Motor neuron (in vitro differentiated cells): Measurements from ENCODE around the gene CDYL2. TPM values are rescaled to one million over a fixed set of nuclear protein-coding genes. Genes with fewer than 3 reads are reported as not detected.
"Not testable (repeated sequence)": the region's sequence is repeated elsewhere in the genome, so short reads cannot be mapped to it uniquely, and the experiment has no call there.

Source experiments
- ATAC-seq, 8 experiments: fragments of 200-7000 bp; cut with Tn5 transposase; replicated peaks in 6 of 8; 2 replicates each; pipeline ENCODE4 v1.8.0; 2021; ENCODE audit warnings: mild to moderate bottlenecking in 8 of 8, moderate library complexity in 8 of 8
- H3K27ac ChIP-seq, 2 donors: fragments of 250-450 bp; sonication (Bioruptor Pico); 2 replicates each; pipeline ENCODE4 v1.9.0; 2021; ENCODE audit warnings: antibody characterized with exemption in 2 of 2, mild to moderate bottlenecking in 2 of 2, moderate library complexity in 1 of 2
- H3K4me1 ChIP-seq, 2 donors: fragments of 250-450 bp; sonication (Bioruptor Pico); replicated peaks in 1 of 2; 2 replicates each; pipeline ENCODE4 v1.6.1; 2021; ENCODE audit warnings: antibody characterized with exemption in 2 of 2, mild to moderate bottlenecking in 2 of 2, moderate library complexity in 1 of 2
- H3K4me3 ChIP-seq, 5 donors: fragments of 250-450 bp; sonication (Bioruptor Pico); 2 replicates each; pipeline ENCODE4 v1.9.0; 2021; ENCODE audit warnings: antibody characterized with exemption in 5 of 5, mild to moderate bottlenecking in 5 of 5, moderate library complexity in 4 of 5
- WGBS, 10 experiments: fragments of 450-650 bp; shearing (Covaris generic); methylation state at CpG; one replicate each; pipeline ENCODE4 v1.0.0; 2022; 5-methylcytosine and 5-hydroxymethylcytosine counted together
- in situ Hi-C, 9 experiments: fragments of 400-800 bp; cut with MboI; loops; one replicate each; pipeline ENCODE4 v1.15.0; 2021; ENCODE audit warnings: low sequenced_read_pairs in 9 of 9, low pct_unique_long_range_greater_than_20kb in 2 of 9; ENCODE audit not compliant: unreplicated experiment in 9 of 9
- total RNA-seq, 8 experiments: library from RNA; unstranded; fragments of 300-600 nt; gene quantifications; 2 replicates each; pipeline versions ENCODE4 v1.2.3 to v1.2.4, GENCODE V29; 2022

Gene CDYL2
- total RNA-seq, 8 experiments from 2014 or later: 0.45 to 11.0 (median 4.2) TPM

DNA sequence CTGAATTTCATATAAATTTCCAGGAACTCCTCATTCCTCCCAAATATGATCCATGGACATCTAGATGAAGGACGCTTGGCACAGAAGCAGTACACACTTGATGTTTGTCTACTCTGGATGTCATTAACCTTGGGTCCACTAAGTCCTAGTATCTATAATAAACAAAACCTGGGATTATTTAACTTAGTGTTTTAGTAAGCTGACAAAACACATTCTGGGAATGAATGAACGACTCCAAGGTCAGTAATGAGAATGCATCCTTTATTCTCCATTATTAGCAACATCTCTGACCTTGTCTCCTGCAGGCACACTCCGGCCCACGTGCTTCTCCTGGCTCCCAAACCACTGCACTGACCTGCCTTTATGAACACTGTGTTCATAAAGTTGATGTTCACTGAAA lies 24.1 kb upstream of the CDYL2 start:
- no peaks in the 10 kb centered on the region for H3K4me1 ChIP-seq
- H3K27ac ChIP-seq: no peak overlapping the region
- 7 to 93% (median 36%) methylated on average over 1 to 4 of the region's 4 CpGs; no CpG with 5 or more reads in 1 of the 10 experiments for WGBS, 10 experiments
- no peak overlapping the region for H3K4me3 ChIP-seq
- in situ Hi-C loops: no loop called here
- no peak for ATAC-seq

DNA sequence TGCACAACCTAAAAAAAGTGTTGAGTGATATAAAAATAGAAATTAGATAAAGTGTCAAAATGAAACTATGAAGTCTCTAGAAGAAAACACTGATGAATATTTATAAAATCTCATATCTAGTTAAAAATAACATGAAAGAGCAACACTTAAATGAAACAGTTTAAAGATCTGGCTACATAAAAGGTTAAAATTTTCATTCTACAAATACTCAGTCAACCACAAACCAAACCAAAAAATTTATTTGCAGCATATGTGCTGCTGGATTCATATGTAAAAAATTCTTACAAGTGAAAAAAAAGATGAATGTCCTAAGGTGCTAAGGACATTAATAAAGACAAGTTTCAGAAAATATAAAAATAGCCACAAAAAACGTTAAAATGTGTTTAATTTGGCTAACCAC lies 22.6 kb upstream of the CDYL2 start:
- in situ Hi-C loops: no loop called here
- Histone ChIP-seq H3K4me3 (no peak overlapping the region), H3K27ac (no peak overlapping the region), H3K4me1 (no peaks in the 10 kb centered on the region)
- 0 to 57% (median 29%) methylated on average over 1 of the region's 1 CpG for WGBS, 10 experiments
- ATAC-seq: no peak

DNA sequence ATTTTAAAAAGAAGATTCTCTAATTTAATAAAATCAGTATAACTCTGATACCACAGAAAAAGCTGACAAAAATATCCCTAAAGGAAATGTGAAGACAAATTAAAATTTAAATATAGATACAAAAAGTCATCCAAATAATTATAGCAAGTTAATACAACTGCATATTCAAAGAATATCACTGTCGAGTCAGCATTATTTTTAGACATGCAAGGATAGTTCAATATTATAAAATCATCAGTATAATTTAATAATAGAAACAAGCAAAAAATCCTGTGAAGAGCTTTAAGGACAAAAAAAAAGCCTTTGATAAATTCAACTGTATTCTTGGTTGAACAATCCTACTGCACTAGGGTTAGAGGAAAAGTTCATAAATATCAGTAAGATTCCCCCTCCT lies 21.0 kb upstream of the CDYL2 start:
- H3K4me3 ChIP-seq: no peak overlapping the region
- WGBS, 10 experiments: 83 to 100% (median 94%) methylated on average over 1 of the region's 1 CpG
- no peak for ATAC-seq
- H3K27ac ChIP-seq: no peak overlapping the region
- H3K4me1 ChIP-seq: no peaks in the 10 kb centered on the region
- in situ Hi-C loops: no loop called here

DNA sequence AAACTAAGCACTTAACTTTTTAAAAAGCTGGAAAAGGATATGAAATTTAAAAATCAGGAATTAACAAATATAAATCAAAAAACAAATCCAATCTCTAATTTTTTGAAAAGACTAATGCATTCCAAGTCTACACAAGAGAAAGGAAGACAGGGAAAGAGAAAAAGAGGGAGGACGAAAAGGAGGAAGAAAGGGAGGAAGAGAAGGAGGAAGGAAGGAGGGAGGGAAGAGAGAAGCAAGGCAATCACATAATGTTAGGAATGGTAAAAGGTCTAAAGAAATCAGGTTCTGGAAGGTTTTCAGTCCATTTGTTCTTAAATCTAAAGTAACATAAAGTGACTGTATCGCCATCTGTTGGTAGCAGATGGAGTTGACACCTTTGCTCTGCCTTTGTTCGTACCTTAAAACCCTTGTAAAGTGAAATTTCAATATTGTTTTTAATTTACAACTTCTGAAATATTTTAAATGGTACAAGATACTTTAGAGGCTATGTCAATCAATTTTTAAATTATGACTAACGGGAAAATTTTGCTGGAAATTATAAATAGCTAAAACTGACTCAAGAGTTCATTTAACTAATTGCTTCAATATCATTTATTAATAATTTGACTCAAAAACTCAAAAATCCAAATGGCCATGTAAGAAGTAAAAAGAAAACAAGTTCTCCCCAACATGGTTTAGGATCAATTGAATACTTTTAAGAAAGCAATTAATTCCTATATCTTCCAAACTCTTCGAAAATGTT lies 20.4 kb upstream of the CDYL2 start:
- H3K4me1 ChIP-seq: no peaks in the 10 kb centered on the region
- no peak overlapping the region for H3K4me3 ChIP-seq
- 17 to 100% (median 34%) methylated on average over 1 to 5 of the region's 5 CpGs for WGBS, 10 experiments
- in situ Hi-C loops: loop anchor here in 1 of 9 experiments (25.0 kb wide), 1 partner anchor 287 kb away; the partner anchor contains the start of gene DYNLRB2
- H3K27ac ChIP-seq: no peak overlapping the region
- ATAC-seq: peak in 3 of 8 experiments; percentile 31 to 43 (median 42)

DNA sequence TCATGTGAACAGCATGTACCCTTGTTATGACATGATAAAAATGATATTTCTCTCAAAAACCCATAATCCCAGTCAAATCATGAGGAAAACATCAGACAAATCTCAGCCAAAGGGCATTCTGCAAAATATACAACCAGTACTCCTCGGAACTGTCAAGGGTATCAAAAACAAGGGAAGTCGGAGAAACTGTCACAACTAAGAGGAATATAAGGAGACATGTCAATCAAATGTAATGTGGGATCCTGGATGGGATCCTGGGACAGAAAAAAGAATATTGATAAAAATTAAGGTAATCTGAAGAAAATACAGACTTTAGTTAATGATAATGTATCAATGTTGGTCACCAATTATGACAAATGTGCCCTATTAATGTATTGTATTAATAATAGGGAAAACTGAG lies 15.6 kb upstream of the CDYL2 start:
- in situ Hi-C loops: loop anchor here in 1 of 9 experiments (25.0 kb wide), 1 partner anchor 283 kb away; the partner anchor contains the start of gene DYNLRB2
- Histone ChIP-seq H3K4me1 (no peaks in the 10 kb centered on the region), H3K27ac (no peak overlapping the region), H3K4me3 (no peak overlapping the region)
- no peak for ATAC-seq
- 21 to 85% (median 73%) methylated on average over 1 to 2 of the region's 2 CpGs; no CpG with 5 or more reads in 1 of the 10 experiments for WGBS, 10 experiments

DNA sequence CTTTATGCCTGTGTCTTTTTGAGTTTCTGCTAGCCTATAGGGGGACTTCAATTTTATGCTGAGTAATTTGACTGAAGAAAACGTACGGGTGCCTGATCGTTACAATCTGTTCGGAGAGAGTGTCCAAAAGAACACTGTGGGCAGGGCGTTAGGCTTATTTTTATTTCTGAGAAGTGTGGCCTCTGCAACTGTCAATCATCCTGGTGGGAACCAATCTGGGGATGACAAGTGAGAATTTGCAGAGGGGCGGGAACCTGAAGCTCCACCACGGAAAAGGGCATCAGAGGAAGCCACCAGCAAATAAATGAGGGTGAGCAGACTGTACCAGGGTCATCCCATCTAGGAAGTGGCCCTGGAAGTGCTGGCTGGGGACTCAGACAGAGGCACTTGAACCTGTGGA lies 12.0 kb upstream of the CDYL2 start:
- no peaks in the 10 kb centered on the region for H3K4me1 ChIP-seq
- ATAC-seq: peak in 1 of 8 experiments; percentile 50
- 14 to 83% (median 51%) methylated on average over 1 to 5 of the region's 7 CpGs; no CpG with 5 or more reads in 5 of the 10 experiments for WGBS, 10 experiments
- no peak overlapping the region for H3K27ac ChIP-seq
- in situ Hi-C loops: loop anchor here in 1 of 9 experiments (25.0 kb wide), 1 partner anchor 279 kb away; the partner anchor contains the start of gene DYNLRB2
- no peak overlapping the region for H3K4me3 ChIP-seq

DNA sequence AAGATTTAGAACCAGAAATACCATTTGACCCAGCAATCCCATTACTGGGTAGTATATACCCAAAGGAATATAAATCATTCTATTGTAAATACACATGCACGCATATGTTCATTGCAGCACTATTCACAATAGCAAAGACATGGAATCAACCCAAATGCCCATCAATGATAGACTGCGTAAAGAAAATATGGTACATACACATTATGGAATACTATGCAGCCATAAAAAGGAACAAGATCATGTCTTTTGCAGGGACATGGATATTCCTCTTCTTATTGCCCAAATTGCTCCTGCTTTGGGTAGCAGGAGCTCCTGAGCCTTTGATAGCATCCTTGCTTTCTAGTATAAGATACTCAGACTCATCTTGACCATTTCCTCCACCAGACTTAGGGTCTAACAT lies 10.9 kb upstream of the CDYL2 start:
- 33 to 100% (median 94%) methylated on average over 1 to 2 of the region's 2 CpGs; no CpG with 5 or more reads in 2 of the 10 experiments for WGBS, 10 experiments
- not testable (repeated sequence) for ATAC-seq, H3K27ac ChIP-seq, H3K4me1 ChIP-seq, H3K4me3 ChIP-seq
- in situ Hi-C loops: loop anchor here in 1 of 9 experiments (25.0 kb wide), 1 partner anchor 278 kb away; the partner anchor contains the start of gene DYNLRB2

DNA sequence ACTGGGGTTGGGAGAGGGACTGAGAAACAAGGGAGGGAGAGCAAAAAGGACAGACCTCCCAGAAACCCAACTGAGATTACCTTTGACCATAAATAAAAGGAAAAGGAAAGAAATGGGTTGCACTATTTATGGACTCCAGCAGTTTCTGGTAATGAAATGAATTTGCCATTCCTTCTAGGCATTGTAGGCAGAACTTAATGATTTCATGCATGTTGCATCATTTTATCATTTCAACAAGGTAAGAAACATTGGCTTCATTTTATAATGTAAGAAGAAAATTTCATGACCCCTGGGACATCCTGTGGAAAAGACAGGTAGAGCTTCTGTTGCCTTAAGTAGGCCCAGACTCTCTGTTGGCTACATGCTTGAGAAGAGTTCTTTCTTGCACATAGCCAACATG lies 8.2 kb upstream of the CDYL2 start:
- no peak for ATAC-seq
- no peak overlapping the region for H3K27ac ChIP-seq
- in situ Hi-C loops: loop anchor here in 1 of 9 experiments (25.0 kb wide), 1 partner anchor 275 kb away; the partner anchor contains the start of gene DYNLRB2
- H3K4me1 ChIP-seq: no peaks in the 10 kb centered on the region
- H3K4me3 ChIP-seq: no peak overlapping the region

DNA sequence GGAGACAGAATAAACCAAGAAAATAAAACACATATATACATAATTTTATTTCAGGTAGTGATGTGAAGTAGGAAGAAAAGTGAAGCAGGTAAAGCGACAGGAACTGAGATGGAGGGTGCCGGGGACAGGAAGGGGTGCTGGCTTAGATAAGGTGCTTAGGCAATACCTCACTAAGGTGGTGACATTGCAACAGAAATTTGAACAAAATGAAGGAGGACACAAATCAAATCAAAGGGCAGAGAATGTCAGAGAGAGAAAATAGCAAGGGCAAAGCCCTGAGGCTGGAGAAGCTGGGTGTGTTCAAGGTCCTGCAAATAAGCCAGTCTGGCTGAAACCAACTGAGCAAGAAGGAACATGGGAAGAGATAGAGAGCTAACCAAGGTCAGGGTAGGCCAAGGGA lies 5.0 kb upstream of the CDYL2 start:
- no peak for ATAC-seq
- no peak overlapping the region for H3K27ac ChIP-seq
- H3K4me3 ChIP-seq: no peak overlapping the region
- H3K4me1 ChIP-seq: no peaks in the 10 kb centered on the region
- 25 to 95% (median 92%) methylated on average over 1 to 2 of the region's 2 CpGs for WGBS, 10 experiments
- in situ Hi-C loops: loop anchor here in 1 of 9 experiments (25.0 kb wide), 1 partner anchor 272 kb away; the partner anchor contains the start of gene DYNLRB2

DNA sequence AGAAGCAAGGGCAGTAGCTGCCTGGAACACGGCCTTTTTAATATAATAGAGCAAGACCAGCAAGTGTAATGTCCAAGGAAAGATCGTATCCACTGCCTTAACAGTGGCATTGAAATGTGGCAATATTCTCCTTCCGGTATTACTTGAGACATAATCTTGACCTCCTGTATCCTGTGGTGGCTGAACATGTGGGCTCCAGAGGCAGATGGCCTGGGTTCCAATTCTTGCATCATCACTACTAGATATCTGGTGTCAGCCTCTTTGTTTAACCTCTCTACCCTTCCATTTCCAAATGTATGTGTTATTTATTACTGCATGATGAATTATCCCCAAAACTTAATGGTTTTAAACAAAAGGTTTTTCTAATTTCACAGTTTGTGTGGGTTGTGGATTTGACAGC lies 3.5 kb upstream of the CDYL2 start:
- 63 to 100% (median 82%) methylated on average over 1 to 3 of the region's 3 CpGs; no CpG with 5 or more reads in 3 of the 10 experiments for WGBS, 10 experiments
- Histone ChIP-seq H3K4me3 (no peak overlapping the region), H3K4me1 (no peaks in the 10 kb centered on the region), H3K27ac (no peak overlapping the region)
- no peak for ATAC-seq
- in situ Hi-C loops: loop anchor here in 1 of 9 experiments (25.0 kb wide), 1 partner anchor 271 kb away; the partner anchor contains the start of gene DYNLRB2

DNA sequence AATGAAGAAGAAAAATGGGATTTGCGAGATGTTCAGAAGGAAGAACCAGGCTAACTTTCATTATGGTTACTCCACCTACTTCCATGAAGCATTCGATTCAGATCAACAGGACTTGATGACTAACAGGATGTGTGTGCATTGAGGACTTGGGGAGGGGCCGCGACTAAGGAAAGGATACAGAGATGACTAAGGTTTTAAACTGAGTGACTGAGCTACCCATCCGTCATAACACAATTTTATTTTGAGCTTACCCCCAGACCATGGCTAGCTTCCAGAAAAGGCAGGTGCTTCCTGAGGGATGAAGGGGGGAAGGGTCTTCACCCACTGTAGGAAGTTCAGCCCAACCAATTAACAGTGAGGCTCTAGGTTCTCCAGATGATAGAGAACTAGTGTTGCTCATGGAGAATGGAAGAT lies 2.5 kb upstream of the CDYL2 start:
- H3K4me3 ChIP-seq: no peak overlapping the region
- in situ Hi-C loops: loop anchor here in 1 of 9 experiments (25.0 kb wide), 1 partner anchor 270 kb away; the partner anchor contains the start of gene DYNLRB2
- no peaks in the 10 kb centered on the region for H3K4me1 ChIP-seq
- WGBS, 10 experiments: 18 to 100% (median 87%) methylated on average over 1 to 4 of the region's 5 CpGs; no CpG with 5 or more reads in 2 of the 10 experiments
- no peak overlapping the region for H3K27ac ChIP-seq
- peak in 2 of 8 experiments; percentile 45 to 60 for ATAC-seq

DNA sequence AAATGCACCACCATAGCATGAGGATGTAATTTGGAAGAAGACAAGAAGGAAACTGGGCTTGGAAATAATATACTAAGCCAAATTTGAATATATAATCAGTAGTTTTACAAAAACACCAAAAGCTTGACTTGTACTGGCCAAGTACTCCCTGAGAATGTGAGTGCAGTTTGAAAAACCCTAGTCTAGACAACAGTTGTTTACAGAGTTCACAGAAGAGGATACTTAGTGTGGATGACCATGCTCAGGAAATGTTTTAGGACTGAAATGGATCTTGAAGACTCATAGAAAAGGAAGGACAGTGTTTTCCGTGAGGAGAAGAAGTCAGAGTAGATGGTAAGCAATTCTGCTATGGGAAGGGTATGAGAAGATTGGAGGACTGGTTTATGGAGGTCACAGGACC lies 1.9 kb upstream of the CDYL2 start:
- WGBS, 10 experiments: 43 to 100% (median 85%) methylated on average over 1 of the region's 1 CpG; no CpG with 5 or more reads in 1 of the 10 experiments
- in situ Hi-C loops: loop anchor here in 1 of 9 experiments (25.0 kb wide), 1 partner anchor 269 kb away; the partner anchor contains the start of gene DYNLRB2
- no peak overlapping the region for H3K27ac ChIP-seq

DNA sequence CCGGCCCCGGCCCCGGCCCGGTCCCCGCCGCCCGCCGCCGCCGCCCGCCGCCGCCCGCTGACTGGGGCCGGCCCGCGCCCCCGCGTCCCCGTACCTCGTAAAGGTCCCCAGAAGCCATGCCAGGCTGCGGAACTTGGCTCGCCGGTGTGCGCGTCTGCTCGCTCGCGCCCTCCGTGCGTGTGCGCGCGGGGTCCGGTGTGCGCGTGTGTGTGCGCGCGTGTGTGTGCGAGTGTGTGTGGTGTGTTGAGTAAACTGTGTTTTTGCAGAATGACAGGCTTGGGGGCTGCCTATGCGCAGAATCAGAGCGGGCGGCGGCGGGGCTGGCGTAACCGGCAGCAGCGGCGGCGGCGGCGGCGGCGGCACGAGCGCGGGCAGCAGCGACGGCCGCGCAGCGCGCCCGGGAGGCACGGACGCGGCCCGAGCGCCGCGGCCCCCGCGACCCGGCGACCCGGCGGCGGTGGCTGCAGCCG lies 307 bp downstream of the CDYL2 start:
- 0% methylated on average over 6 of the region's 80 CpGs; no CpG with 5 or more reads in 9 of the 10 experiments for WGBS, 10 experiments
- Histone ChIP-seq H3K4me3 (peak overlapping the region; percentile 62 to 89 (median 70)), H3K27ac (peak overlapping the region in 1 of 2 donors; percentile 59), H3K4me1 (no peaks in the 10 kb centered on the region)
- ATAC-seq: peak; percentile 51 to 83 (median 74)
- in situ Hi-C loops: loop anchor here in 1 of 9 experiments (25.0 kb wide), 1 partner anchor 267 kb away; the partner anchor contains the start of gene DYNLRB2

More for the DNA sequence above, 1.9 kb upstream of the CDYL2 start:
- no peak for ATAC-seq
- Histone ChIP-seq H3K4me1 (no peaks in the 10 kb centered on the region), H3K4me3 (no peak overlapping the region)
